PFSK-1 (cell line): Measurements from ENCODE around the gene GAS7.

ENCODE experiments used
- POLR2AphosphoS5 ChIP-seq: IDR thresholded peaks from 2 replicates; pipeline ENCODE4 v1.6.1; 2012; ENCODE audit warnings: low read depth, mild to moderate bottlenecking, control low read depth, low read length, moderate library complexity
- SIN3A ChIP-seq: IDR thresholded peaks from 2 replicates; pipeline ENCODE4 v1.6.1; 2012; ENCODE audit warnings: mild to moderate bottlenecking, low read length, moderate library complexity, borderline replicate concordance; ENCODE audit not compliant: insufficient read depth
- TAF1 ChIP-seq: IDR thresholded peaks from 2 replicates; pipeline ENCODE4 v1.6.1; 2012; ENCODE audit warnings: low read length, control low read depth, borderline replicate concordance; ENCODE audit not compliant: insufficient read depth
- TF ChIP-seq, protein P1 (sequence below), 2 experiments: IDR thresholded peaks; 2 replicates each; pipeline versions ENCODE4 v1.6.1 to v1.8.0; 2011 to 2012; ENCODE audit warnings: low read depth in 2 of 2, low read length in 2 of 2, control low read depth in 1 of 2, inconsistent platforms in 1 of 2, mild to moderate bottlenecking in 1 of 2, moderate library complexity in 1 of 2; ENCODE audit not compliant: insufficient read depth in 1 of 2

DNA sequence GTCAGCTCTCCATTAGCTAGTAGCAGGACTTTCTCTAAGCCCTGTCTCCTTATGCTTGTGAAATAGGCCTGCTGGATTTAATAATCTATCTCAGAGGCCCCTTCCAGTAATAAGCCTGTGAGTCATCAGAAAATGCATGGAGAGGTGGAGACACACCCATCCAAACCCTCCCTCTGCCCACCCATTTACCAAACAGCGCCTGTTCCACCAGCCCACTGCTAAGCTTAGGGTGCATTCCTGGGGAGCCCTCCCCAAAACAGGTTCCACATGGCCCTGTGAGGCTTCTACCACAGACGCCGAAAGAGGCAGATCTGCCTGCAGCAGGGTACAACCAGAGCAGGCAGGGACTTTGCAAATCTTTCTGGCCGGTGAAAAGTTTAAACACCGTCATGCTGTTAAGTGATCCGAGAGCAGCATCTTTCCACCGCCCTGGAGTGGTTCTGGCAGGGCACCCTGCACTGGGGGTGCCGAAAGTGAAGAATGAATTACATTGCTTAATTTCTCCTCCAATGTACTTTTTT lies 99.3 kb downstream of the GAS7 start:
- TF ChIP-seq, protein P1, sequence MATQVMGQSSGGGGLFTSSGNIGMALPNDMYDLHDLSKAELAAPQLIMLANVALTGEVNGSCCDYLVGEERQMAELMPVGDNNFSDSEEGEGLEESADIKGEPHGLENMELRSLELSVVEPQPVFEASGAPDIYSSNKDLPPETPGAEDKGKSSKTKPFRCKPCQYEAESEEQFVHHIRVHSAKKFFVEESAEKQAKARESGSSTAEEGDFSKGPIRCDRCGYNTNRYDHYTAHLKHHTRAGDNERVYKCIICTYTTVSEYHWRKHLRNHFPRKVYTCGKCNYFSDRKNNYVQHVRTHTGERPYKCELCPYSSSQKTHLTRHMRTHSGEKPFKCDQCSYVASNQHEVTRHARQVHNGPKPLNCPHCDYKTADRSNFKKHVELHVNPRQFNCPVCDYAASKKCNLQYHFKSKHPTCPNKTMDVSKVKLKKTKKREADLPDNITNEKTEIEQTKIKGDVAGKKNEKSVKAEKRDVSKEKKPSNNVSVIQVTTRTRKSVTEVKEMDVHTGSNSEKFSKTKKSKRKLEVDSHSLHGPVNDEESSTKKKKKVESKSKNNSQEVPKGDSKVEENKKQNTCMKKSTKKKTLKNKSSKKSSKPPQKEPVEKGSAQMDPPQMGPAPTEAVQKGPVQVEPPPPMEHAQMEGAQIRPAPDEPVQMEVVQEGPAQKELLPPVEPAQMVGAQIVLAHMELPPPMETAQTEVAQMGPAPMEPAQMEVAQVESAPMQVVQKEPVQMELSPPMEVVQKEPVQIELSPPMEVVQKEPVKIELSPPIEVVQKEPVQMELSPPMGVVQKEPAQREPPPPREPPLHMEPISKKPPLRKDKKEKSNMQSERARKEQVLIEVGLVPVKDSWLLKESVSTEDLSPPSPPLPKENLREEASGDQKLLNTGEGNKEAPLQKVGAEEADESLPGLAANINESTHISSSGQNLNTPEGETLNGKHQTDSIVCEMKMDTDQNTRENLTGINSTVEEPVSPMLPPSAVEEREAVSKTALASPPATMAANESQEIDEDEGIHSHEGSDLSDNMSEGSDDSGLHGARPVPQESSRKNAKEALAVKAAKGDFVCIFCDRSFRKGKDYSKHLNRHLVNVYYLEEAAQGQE (IDR thresholded peaks at IDR 0.05; ENCODE audit: insufficient read depth in 1 of 2, low read depth in 2 of 2, low read length in 2 of 2) = no peak
- TF ChIP-seq POLR2AphosphoS5 (no peak), SIN3A (no peak), TAF1 (no peak)
